ENCODE data around the gene BMP8B.
"Not testable (repeated sequence)": the region's sequence is repeated elsewhere in the genome, so short reads cannot be mapped to it uniquely, and the experiment has no call there.

BMP8B gene

DNA sequence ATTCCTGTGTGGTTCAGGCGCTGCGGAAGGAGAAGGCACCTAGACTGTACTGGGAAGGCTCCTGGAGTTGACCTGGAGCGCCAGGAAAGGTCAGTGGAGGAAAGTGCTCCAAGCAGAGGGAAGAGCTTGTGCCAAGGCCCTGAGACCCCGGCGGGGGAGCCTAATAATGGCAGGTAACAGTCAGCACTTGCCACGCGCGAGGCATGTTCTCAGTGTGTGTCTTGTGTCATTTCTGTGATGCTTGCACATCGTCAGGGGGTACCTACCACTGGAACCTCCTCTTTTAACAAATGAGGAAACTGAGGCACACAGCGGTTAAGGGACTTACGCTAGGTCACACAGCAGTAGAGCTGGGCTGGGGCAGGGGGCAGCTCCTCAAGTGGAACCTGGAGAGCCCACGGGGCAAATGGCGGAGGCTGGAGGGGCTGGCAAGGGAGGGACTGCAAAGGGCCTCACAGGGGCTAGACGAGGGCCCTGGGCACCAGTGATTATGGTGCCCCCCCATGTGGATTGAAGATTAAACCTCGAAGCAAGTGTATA is 976 bp upstream of the BMP8B start:
- Histone ChIP-seq H3K23ac (ENCODE audit: low read length) (no peak overlapping the region), H4K12ac (ENCODE audit: low read depth, low read length) (no peak overlapping the region), H3K4ac (ENCODE audit: low read depth, low read length) (no peak overlapping the region), H2AK5ac (ENCODE audit: low read length) (no peak overlapping the region), H4K91ac (ENCODE audit: low read depth, low read length) (no peak overlapping the region), H3K4me2 (ENCODE audit: low read length) (peak overlapping the region; percentile 68), H3K4me1 (ENCODE audit: control insufficient read depth in 1 of 2, insufficient read depth in 2 of 2, low read length in 2 of 2) (peaks cover 0 to 6% of the 10 kb centered on the region in 2 experiments), H3K14ac (ENCODE audit: low read length) (no peak overlapping the region), H3K79me1 (ENCODE audit: low read length) (no peaks in the 10 kb centered on the region), H4K8ac (ENCODE audit: low read depth, low read length) (no peak overlapping the region), H3K4me3 (ENCODE audit: low read depth, low read length) (no peak overlapping the region), H3K18ac (ENCODE audit: low read length) (no peak overlapping the region), H3K36me3 (ENCODE audit: control insufficient read depth in 1 of 2, insufficient read depth in 2 of 2, low read length in 2 of 2) (no peaks in the 10 kb centered on the region), H2AFZ (ENCODE audit: insufficient read depth, low read length, poor library complexity) (no peak overlapping the region), H3K9me3 (ENCODE audit: insufficient read depth, low read depth, low read length) (peaks cover 5% of the 10 kb centered on the region), H3K9ac (ENCODE audit: low read length) (no peak overlapping the region), H2BK120ac (ENCODE audit: insufficient read depth, low read length, poor library complexity) (no peak overlapping the region), H2BK12ac (ENCODE audit: low read length) (no peak overlapping the region), H3K27me3 (ENCODE audit: insufficient read depth, low read length) (peaks cover 37% of the 10 kb centered on the region), H3K27ac (ENCODE audit: low read depth, low read length) (no peak overlapping the region), H3K79me2 (ENCODE audit: control insufficient read depth, insufficient read depth, low read length, poor library complexity) (no peaks in the 10 kb centered on the region), H2BK5ac (ENCODE audit: low read depth, low read length, poor library complexity) (no peak overlapping the region)
- DNase-seq, result no peak
- no CpG with 5 or more reads among the region's 15 CpGs for WGBS (ENCODE audit: extremely low coverage, insufficient coverage, insufficient read length)

DNA sequence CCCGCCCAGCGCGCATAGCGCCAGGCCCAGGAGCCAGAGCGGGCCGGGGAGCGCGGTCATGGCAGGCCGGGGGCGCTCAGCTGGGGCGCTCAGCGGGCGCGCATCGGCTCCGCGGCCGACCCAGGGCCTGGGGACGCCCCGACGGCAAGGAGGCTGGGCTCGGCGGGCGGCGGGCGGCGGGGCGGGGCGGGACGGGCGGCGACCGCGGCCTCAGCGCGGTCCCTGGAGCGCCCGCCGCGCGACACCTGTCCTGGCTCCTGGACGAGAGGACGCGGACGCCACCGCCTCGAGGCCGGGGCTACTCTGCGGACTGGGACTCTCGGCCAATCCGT is 273 bp downstream of the BMP8B start:
- Histone ChIP-seq H2BK5ac (ENCODE audit: low read depth, low read length, poor library complexity) (no peak overlapping the region), H2AFZ (ENCODE audit: insufficient read depth, low read length, poor library complexity) (no peak overlapping the region), H4K91ac (ENCODE audit: low read depth, low read length) (no peak overlapping the region), H3K9ac (ENCODE audit: low read length) (no peak overlapping the region), H4K12ac (ENCODE audit: low read depth, low read length) (no peak overlapping the region), H3K4me3 (ENCODE audit: low read depth, low read length) (peak overlapping the region; percentile 59), H3K4ac (ENCODE audit: low read depth, low read length) (no peak overlapping the region), H3K9me3 (ENCODE audit: insufficient read depth, low read depth, low read length) (peaks cover 5% of the 10 kb centered on the region), H3K36me3 (ENCODE audit: control insufficient read depth in 1 of 2, insufficient read depth in 2 of 2, low read length in 2 of 2) (no peaks in the 10 kb centered on the region), H3K23ac (ENCODE audit: low read length) (no peak overlapping the region), H3K4me2 (ENCODE audit: low read length) (peak overlapping the region; percentile 68), H3K4me1 (ENCODE audit: control insufficient read depth in 1 of 2, insufficient read depth in 2 of 2, low read length in 2 of 2) (peaks cover 0 to 6% of the 10 kb centered on the region in 2 experiments), H2AK5ac (ENCODE audit: low read length) (no peak overlapping the region), H2BK120ac (ENCODE audit: insufficient read depth, low read length, poor library complexity) (no peak overlapping the region), H3K14ac (ENCODE audit: low read length) (no peak overlapping the region), H3K79me2 (ENCODE audit: control insufficient read depth, insufficient read depth, low read length, poor library complexity) (no peaks in the 10 kb centered on the region), H4K8ac (ENCODE audit: low read depth, low read length) (no peak overlapping the region), H3K18ac (ENCODE audit: low read length) (no peak overlapping the region), H3K79me1 (ENCODE audit: low read length) (no peaks in the 10 kb centered on the region), H2BK12ac (ENCODE audit: low read length) (no peak overlapping the region), H3K27ac (ENCODE audit: low read depth, low read length) (no peak overlapping the region), H3K27me3 (ENCODE audit: insufficient read depth, low read length) (peaks cover 37% of the 10 kb centered on the region)
- DNase-seq, result no peak
- no CpG with 5 or more reads among the region's 51 CpGs for WGBS (ENCODE audit: extremely low coverage, insufficient coverage, insufficient read length)

GRCh38 chr1:39787964-39788363 is 701 bp downstream of the BMP8B start:
- not testable (repeated sequence) for H3K4me1 ChIP-seq (ENCODE audit: control insufficient read depth in 1 of 2, insufficient read depth in 2 of 2, low read length in 2 of 2); H2BK120ac ChIP-seq (ENCODE audit: insufficient read depth, low read length, poor library complexity); H3K9me3 ChIP-seq (ENCODE audit: insufficient read depth, low read depth, low read length); H4K8ac ChIP-seq (ENCODE audit: low read depth, low read length); H2AK5ac ChIP-seq (ENCODE audit: low read length); H3K79me1 ChIP-seq (ENCODE audit: low read length); H3K27ac ChIP-seq (ENCODE audit: low read depth, low read length); H3K4me3 ChIP-seq (ENCODE audit: low read depth, low read length); H3K18ac ChIP-seq (ENCODE audit: low read length); H3K9ac ChIP-seq (ENCODE audit: low read length); H3K79me2 ChIP-seq (ENCODE audit: control insufficient read depth, insufficient read depth, low read length, poor library complexity); H2BK12ac ChIP-seq (ENCODE audit: low read length); H3K36me3 ChIP-seq (ENCODE audit: control insufficient read depth in 1 of 2, insufficient read depth in 2 of 2, low read length in 2 of 2); H3K14ac ChIP-seq (ENCODE audit: low read length); H2AFZ ChIP-seq (ENCODE audit: insufficient read depth, low read length, poor library complexity); H4K12ac ChIP-seq (ENCODE audit: low read depth, low read length); H2BK5ac ChIP-seq (ENCODE audit: low read depth, low read length, poor library complexity); H3K23ac ChIP-seq (ENCODE audit: low read length); H3K4me2 ChIP-seq (ENCODE audit: low read length); H4K91ac ChIP-seq (ENCODE audit: low read depth, low read length); DNase-seq; H3K4ac ChIP-seq (ENCODE audit: low read depth, low read length)
- no CpG with 5 or more reads among the region's 55 CpGs for WGBS (ENCODE audit: extremely low coverage, insufficient coverage, insufficient read length)
- peaks cover 37% of the 10 kb centered on the region for H3K27me3 ChIP-seq (ENCODE audit: insufficient read depth, low read length)

DNA sequence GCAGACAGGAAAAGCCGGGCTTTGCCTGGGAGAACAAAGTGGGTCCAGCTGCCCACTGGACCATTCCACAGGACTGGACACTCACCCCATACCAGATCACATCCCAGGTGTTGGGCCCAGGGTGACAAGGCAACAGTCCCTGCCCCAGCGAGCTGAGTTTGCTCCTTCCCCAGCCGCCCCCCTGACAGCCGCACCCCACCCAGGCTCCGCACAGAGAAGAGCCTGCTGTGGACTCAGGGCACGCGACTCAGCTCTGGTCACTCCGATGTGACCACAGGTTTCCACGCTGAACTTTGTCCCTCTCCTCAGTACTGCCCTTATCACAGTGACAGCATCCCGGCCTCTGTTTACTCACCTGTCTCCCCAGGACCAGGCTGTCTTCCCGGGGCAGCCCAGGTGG is 1.2 kb downstream of the BMP8B start:
- DNase-seq, result no peak
- Histone ChIP-seq H3K4me2 (ENCODE audit: low read length) (no peak overlapping the region), H3K9me3 (ENCODE audit: insufficient read depth, low read depth, low read length) (peaks cover 5% of the 10 kb centered on the region), H4K8ac (ENCODE audit: low read depth, low read length) (no peak overlapping the region), H3K4me3 (ENCODE audit: low read depth, low read length) (no peak overlapping the region), H3K4ac (ENCODE audit: low read depth, low read length) (no peak overlapping the region), H4K12ac (ENCODE audit: low read depth, low read length) (no peak overlapping the region), H3K27ac (ENCODE audit: low read depth, low read length) (no peak overlapping the region), H3K9ac (ENCODE audit: low read length) (no peak overlapping the region), H2AK5ac (ENCODE audit: low read length) (no peak overlapping the region), H2BK12ac (ENCODE audit: low read length) (no peak overlapping the region), H2BK120ac (ENCODE audit: insufficient read depth, low read length, poor library complexity) (no peak overlapping the region), H3K18ac (ENCODE audit: low read length) (no peak overlapping the region), H3K79me1 (ENCODE audit: low read length) (no peaks in the 10 kb centered on the region), H4K91ac (ENCODE audit: low read depth, low read length) (no peak overlapping the region), H2AFZ (ENCODE audit: insufficient read depth, low read length, poor library complexity) (no peak overlapping the region), H3K14ac (ENCODE audit: low read length) (no peak overlapping the region), H3K36me3 (ENCODE audit: control insufficient read depth in 1 of 2, insufficient read depth in 2 of 2, low read length in 2 of 2) (no peaks in the 10 kb centered on the region), H2BK5ac (ENCODE audit: low read depth, low read length, poor library complexity) (no peak overlapping the region), H3K79me2 (ENCODE audit: control insufficient read depth, insufficient read depth, low read length, poor library complexity) (no peaks in the 10 kb centered on the region), H3K4me1 (ENCODE audit: control insufficient read depth in 1 of 2, insufficient read depth in 2 of 2, low read length in 2 of 2) (peaks cover 0 to 6% of the 10 kb centered on the region in 2 experiments), H3K27me3 (ENCODE audit: insufficient read depth, low read length) (peaks cover 37% of the 10 kb centered on the region), H3K23ac (ENCODE audit: low read length) (no peak overlapping the region)
- WGBS (ENCODE audit: extremely low coverage, insufficient coverage, insufficient read length), result no CpG with 5 or more reads among the region's 11 CpGs
